HG02981 (cell line): Measurements from ENCODE around the gene CREB5.

Experiments
- ATAC-seq: cut with Tn5 transposase; IDR thresholded peaks from one replicate; pipeline ENCODE4 v1.9.1; 2021; ENCODE audit warnings: mild to moderate bottlenecking, moderate library complexity; ENCODE audit not compliant: unreplicated experiment

CREB5 gene

DNA sequence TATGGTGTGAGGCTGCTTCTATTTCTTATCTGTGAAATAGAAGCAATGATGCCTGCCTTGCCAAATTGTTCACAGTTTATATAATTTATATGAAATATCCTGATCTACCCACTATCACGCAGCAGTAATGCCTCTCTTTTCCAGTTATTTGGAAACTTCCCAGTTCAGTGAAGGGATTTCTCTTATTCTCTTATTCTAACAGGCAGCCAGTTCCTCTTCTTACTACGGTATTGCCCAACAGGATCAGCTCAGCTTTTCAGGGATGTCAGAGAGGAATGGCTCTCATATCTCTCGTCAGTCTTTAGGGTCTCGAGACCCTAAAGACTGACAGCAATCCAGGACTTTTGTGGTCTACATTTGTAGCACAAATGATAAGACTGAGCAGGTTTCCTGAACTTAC is 215.6 kb downstream of the CREB5 start:
- no peak for ATAC-seq

GRCh38 chr7:28629216-28629842 is 217.0 kb downstream of the CREB5 start:
- no peak for ATAC-seq

GRCh38 chr7:28630350-28630749 is 218.0 kb downstream of the CREB5 start:
- ATAC-seq = no peak

DNA sequence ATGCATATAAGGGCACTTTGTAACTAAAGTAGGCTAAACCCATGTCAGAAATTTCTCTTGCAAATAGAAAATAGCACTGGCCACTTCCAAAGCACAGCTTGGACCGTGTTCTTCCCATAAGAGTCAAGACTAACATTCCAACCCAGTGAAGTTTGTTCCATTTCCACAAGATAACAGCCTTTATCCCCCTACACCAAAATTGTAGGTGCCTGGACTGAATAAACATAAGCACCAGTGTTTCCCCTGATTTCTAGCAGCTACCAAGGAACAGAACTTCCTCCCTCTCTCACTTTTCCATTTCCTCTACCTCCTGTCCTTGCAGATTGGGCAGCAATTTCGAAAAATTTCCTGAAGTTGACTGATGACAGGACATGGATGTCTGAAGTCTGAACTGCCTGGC is 219.7 kb downstream of the CREB5 start:
- no peak for ATAC-seq

- ATAC-seq = no peak
These were observed 226.6 kb downstream of the CREB5 start for GRCh38 chr7:28638914-28639313.

- ATAC-seq = no peak
These were observed 227.7 kb downstream of the CREB5 start for GRCh38 chr7:28640001-28640400.

- no peak for ATAC-seq
These were observed 229.6 kb downstream of the CREB5 start for GRCh38 chr7:28641752-28642545.

GRCh38 chr7:28643188-28643569 is 230.9 kb downstream of the CREB5 start:
- no peak for ATAC-seq

DNA sequence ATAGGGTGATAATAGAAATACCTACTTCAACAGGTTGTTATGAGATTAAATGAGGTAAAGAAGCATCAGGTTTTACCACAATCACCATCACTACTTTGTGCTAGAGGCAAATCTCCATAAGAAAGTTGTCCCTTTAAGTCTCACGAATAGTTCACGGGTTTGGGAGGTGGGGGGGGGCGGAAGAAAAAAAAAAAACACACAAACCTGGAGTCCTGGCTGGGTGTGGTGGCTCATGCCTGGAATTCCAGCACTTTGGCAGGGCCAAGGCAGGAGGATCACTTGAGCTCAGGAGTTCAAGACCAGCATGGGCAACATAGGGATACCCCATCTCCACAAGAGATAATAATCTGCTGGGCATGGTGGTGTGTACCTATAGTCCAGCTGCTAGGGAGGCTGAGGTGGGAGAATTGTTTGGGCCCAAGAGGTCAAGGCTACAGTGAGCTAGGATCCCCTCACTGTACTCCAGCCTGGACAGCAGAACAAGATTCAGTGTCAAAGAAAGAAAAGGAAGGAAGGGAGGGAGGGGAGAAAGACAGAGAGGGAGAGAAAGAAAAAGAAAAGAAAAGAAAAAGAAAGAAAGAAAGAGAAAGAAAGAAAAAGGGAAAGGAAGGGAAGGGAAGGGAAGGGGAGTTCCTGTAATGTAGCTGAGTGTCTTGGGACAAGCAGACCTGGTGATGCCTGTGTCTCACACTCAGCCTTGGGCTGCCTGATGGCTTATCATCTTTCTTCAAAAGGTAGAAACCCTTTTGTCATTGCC is 231.4 kb downstream of the CREB5 start:
- ATAC-seq = no peak

- no peak for ATAC-seq
These were observed 233.5 kb downstream of the CREB5 start for GRCh38 chr7:28645866-28646265.

GRCh38 chr7:28646376-28647075 is 234.2 kb downstream of the CREB5 start:
- no peak for ATAC-seq

DNA sequence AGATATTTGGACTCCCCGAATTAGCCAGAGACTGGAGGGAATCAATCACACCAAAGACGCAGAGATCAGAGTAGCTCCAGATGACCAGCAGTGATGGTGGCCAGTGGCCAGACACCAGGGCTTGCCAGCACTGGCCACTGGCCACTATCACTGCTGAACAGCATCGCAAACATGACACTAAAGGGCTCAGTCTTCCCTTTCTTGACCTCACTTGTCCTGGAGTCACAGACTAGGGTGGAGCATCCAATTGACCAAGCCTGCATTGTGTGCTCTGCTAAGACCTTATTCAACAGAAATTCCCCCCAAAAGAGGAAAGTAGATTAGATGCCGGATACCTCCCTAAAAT is 234.7 kb downstream of the CREB5 start:
- no peak for ATAC-seq

DNA sequence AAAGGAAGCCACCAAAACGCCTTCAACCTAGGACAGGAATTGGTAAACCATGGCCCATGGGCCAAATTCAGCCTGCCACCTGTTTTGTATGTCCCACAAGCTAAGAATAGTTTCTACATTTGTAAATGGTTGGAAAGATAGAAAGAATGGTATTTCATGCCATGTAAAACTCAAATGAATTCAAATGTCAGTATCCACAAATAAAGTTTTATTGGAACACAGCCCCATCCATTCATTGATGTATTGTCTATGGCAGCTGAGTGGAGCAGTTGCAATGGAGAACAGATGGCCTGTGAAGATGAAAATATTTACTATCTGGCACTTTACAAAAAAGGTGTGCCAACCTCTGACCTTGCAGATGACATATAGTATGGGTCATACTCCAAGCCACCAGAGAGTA is 236.9 kb downstream of the CREB5 start:
- ATAC-seq = no peak

GRCh38 chr7:28649811-28650210 is 237.5 kb downstream of the CREB5 start:
- ATAC-seq = no peak

GRCh38 chr7:28654110-28654509 is 241.8 kb downstream of the CREB5 start:
- no peak for ATAC-seq

- ATAC-seq = no peak
These were observed 244.2 kb downstream of the CREB5 start for GRCh38 chr7:28656529-28656928.

- ATAC-seq = no peak
These were observed 246.1 kb downstream of the CREB5 start for GRCh38 chr7:28658381-28658780.

DNA sequence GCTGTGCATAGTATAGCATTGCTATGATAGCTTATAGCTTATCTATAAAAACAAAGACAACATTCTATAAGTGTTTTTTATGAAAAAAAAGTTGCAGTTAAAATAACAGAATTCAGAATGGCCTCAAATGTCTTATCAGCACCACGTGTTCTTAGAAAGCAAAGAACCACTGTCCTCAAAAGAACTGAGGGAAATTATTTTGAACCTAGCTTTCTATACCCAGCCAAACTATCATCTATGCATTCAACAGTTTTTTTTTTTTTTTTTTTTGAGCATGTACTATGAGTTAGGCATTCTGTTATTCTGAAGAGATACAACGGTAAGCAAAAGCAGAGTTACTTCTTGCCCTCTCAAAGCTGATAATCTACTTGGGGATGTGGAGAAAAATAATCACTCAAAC is 247.8 kb downstream of the CREB5 start:
- ATAC-seq = no peak

GRCh38 chr7:28661826-28662595 is 249.7 kb downstream of the CREB5 start:
- no peak for ATAC-seq

GRCh38 chr7:28666154-28666553 is 253.8 kb downstream of the CREB5 start:
- no peak for ATAC-seq

GRCh38 chr7:28668085-28668484 is 255.8 kb downstream of the CREB5 start:
- ATAC-seq = no peak
